Neutrophil (primary cell): ENCODE data around the gene L2HGDH.

ENCODE experiments used
- H3K27ac ChIP-seq: fragments of 200-600 bp; sonication (generic); 2 replicates; pipeline ENCODE4 v1.5.1; 2016; ENCODE audit warnings: mild to moderate bottlenecking, moderate library complexity
- H3K27me3 ChIP-seq: fragments of 200-600 bp; sonication (generic); 2 replicates; pipeline ENCODE4 v1.6.0; 2016; ENCODE audit warnings: mild to moderate bottlenecking
- H3K36me3 ChIP-seq: fragments of 200-600 bp; sonication (generic); 2 replicates; pipeline ENCODE4 v1.5.1; 2017
- H3K4me1 ChIP-seq, 2 experiments: fragments of 200-600 bp in 1 of 2; sonication (generic) in 1 of 2; 1 replicate in 1 of 2; 2 replicates in 1 of 2; pipeline versions ENCODE4 v1.5.1 to v1.6.1; 2013 to 2016; ENCODE audit warnings: low read depth in 1 of 2, low read length in 1 of 2, mild to moderate bottlenecking in 1 of 2, moderate library complexity in 1 of 2; ENCODE audit not compliant: control insufficient read depth in 1 of 2, insufficient read depth in 1 of 2
- H3K4me3 ChIP-seq, 2 experiments: fragments of 200-600 bp in 1 of 2; sonication (generic) in 1 of 2; 1 replicate in 1 of 2; 2 replicates in 1 of 2; pipeline ENCODE4 v1.5.1; 2013 to 2016; ENCODE audit warnings: low read depth in 1 of 2, low read length in 1 of 2, mild to moderate bottlenecking in 1 of 2, moderate library complexity in 1 of 2
- H3K9me3 ChIP-seq: fragments of 200-600 bp; sonication (generic); 2 replicates; pipeline ENCODE4 v1.5.1; 2016
- CTCF ChIP-seq: fragments of 200-600 bp; sonication (generic); IDR thresholded peaks from 2 replicates; pipeline ENCODE4 v1.5.1; 2016; ENCODE audit warnings: antibody characterized with exemption

The L2HGDH gene

GRCh38 chr14:50339178-50339804, 27.3 kb upstream of the L2HGDH start:
- Histone ChIP-seq H3K27me3 (no peaks in the 10 kb centered on the region), H3K4me3 (no peak overlapping the region), H3K36me3 (peaks cover 7% of the 10 kb centered on the region), H3K9me3 (no peaks in the 10 kb centered on the region), H3K27ac (no peak overlapping the region), H3K4me1 (peaks cover 0 to 4% of the 10 kb centered on the region in 2 experiments)
- no peak for TF ChIP-seq CTCF

- Histone ChIP-seq H3K36me3 (peaks cover 7% of the 10 kb centered on the region), H3K4me3 (no peak overlapping the region), H3K9me3 (no peaks in the 10 kb centered on the region), H3K27ac (no peak overlapping the region), H3K4me1 (peaks cover 0 to 4% of the 10 kb centered on the region in 2 experiments), H3K27me3 (no peaks in the 10 kb centered on the region)
- TF ChIP-seq CTCF = no peak
These were observed 26.6 kb upstream of the L2HGDH start for GRCh38 chr14:50338587-50338986.

- no peak overlapping the region for H3K4me3 ChIP-seq
- no peak for TF ChIP-seq CTCF
These were observed 24.2 kb upstream of the L2HGDH start for GRCh38 chr14:50335989-50336824.

GRCh38 chr14:50335389-50335788, 23.4 kb upstream of the L2HGDH start:
- Histone ChIP-seq H3K9me3 (no peaks in the 10 kb centered on the region), H3K4me3 (no peak overlapping the region), H3K27me3 (no peaks in the 10 kb centered on the region), H3K4me1 (peaks cover 0 to 4% of the 10 kb centered on the region in 2 experiments), H3K36me3 (peaks cover 10% of the 10 kb centered on the region), H3K27ac (no peak overlapping the region)
- TF ChIP-seq CTCF = no peak

More at GRCh38 chr14:50335989-50336824, 24.2 kb upstream of the L2HGDH start:
- H3K9me3 ChIP-seq = no peaks in the 10 kb centered on the region
- no peaks in the 10 kb centered on the region for H3K27me3 ChIP-seq
- H3K4me1 ChIP-seq = peaks cover 0 to 4% of the 10 kb centered on the region in 2 experiments
- peaks cover 10% of the 10 kb centered on the region for H3K36me3 ChIP-seq
- no peak overlapping the region for H3K27ac ChIP-seq

- Histone ChIP-seq H3K27me3 (no peaks in the 10 kb centered on the region), H3K36me3 (peaks cover 12% of the 10 kb centered on the region), H3K4me1 (peaks cover 0 to 4% of the 10 kb centered on the region in 2 experiments), H3K9me3 (no peaks in the 10 kb centered on the region), H3K27ac (no peak overlapping the region), H3K4me3 (no peak overlapping the region)
- no peak for TF ChIP-seq CTCF
These were observed 22.2 kb upstream of the L2HGDH start for GRCh38 chr14:50334211-50334610.
